Epithelial cell of prostate (primary cell): ENCODE results near the gene GAK.

Experiments used
- DNase-seq: peaks from one replicate; pipeline ENCODE4 v3.0.0-alpha.2; 2011; ENCODE audit warnings: low read depth, low spot score
- H3K27ac ChIP-seq: fragments of 450-650 bp; 2 replicates; pipeline ENCODE4 v1.5.1; 2017; ENCODE audit warnings: mild to moderate bottlenecking

GAK gene

GRCh38 chr4:877502-877901 lies 54.6 kb downstream of the GAK start:
- no peak overlapping the region for H3K27ac ChIP-seq
- no peak for DNase-seq

DNA sequence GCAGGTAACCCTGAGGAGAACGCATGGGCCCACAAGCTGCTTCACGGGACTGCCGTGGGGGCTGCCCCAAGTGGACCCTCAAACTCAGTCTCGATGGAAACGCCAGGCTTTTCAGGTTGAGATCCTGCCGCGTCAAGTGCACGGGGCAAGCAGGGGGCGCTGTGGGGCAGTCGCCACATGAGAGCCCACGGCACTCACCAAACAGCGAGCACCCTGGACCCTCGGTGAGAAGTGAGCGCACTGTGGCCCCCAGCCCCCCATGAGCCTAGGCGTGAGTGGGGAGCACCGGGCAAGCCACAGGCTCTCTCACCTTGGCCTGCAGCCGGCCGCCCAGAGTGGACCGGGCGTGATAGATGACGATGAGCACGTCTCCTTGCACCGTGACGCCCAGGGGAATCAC lies 55.3 kb downstream of the GAK start:
- no peak for DNase-seq

GRCh38 chr4:875818-876423 lies 56.2 kb downstream of the GAK start:
- no peak overlapping the region for H3K27ac ChIP-seq
- DNase-seq = no peak

More for the DNA sequence above, 55.3 kb downstream of the GAK start:
- no peak overlapping the region for H3K27ac ChIP-seq

GRCh38 chr4:874971-875817 lies 56.9 kb downstream of the GAK start:
- H3K27ac ChIP-seq = no peak overlapping the region
- no peak for DNase-seq

DNA sequence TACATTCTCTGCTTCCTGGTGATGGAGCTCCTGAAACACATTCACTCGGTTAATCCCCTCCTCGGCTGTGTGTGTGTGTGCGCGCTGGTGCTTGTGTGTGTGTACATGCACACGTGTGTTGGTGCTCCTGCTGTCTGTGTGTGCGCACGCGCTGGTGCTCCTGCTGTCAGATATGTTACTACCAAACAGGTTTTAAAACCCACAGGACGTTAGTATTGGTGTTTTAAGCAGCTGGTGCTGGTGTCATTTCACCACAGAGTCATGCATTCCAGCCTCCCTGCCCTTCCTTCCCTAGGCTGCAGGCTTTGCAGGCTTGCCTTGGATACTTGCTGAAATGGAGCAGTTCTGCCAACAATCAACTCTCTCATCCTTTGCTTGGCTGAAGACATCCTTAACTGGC lies 58.1 kb downstream of the GAK start:
- H3K27ac ChIP-seq = no peak overlapping the region
- no peak for DNase-seq

DNA sequence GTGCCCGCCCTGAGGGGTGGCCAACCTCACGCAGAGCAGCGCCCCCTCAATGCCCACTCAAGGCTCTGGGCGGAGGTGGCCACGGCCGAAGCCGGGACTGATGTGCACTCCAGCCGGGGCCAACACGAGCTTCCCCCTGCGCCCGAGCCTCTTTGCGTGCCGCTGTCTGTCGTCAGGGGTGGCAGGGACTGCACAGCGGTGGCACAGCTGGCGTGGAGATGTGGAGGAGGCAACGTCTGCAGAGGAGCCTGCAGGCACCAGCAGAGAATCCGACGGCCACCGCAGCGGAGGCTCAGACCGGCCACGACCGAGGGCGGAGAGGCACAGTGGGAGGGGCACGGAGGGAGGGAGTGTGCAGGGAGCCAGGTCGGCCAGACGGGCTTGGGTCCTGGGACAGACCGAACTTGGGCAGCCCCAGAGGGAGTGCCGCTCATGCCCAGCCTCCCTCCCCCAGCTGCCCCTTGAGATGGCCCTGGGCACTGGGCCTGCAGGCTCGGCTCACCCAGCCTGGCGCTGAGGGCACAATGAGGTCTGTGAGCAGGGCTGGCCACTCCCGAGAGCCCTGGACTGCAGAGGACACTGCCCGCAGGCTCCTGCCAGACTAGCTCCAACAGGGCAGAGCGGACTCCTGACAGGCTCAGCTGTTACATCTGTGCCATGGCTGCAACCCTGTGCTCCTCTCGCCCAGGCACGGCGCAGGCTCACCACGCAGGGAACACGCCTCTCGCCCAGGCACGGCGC lies 59.7 kb downstream of the GAK start:
- H3K27ac ChIP-seq = no peak overlapping the region
- DNase-seq = no peak

- DNase-seq = no peak
- no peak overlapping the region for H3K27ac ChIP-seq
Observed at GRCh38 chr4:871484-871883, 60.6 kb downstream of the GAK start.

GRCh38 chr4:870951-871350 lies 61.2 kb downstream of the GAK start:
- DNase-seq = no peak
- H3K27ac ChIP-seq = no peak overlapping the region

- DNase-seq = no peak
- no peak overlapping the region for H3K27ac ChIP-seq
Observed at GRCh38 chr4:869776-870175, 62.3 kb downstream of the GAK start.

DNA sequence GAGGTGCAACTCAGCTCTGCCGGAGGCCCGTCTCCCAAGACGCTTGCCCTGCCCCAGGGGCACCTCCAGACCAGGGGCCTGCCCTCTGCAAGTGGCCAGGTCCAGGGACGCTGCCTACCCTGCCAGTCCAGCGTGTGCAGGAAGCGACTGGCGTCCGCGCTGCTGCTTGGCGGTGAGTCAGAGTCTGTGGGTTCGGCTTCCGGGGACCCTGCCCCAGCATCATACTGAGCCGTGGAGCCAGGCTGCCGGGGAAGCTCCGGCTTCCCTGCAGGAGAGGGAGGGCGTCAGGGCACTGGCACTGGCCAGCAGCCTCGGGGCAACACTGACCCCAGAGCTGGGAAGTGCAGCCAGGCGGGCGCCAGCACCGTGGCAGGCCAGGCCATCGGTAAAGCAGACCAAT lies 63.7 kb downstream of the GAK start:
- no peak overlapping the region for H3K27ac ChIP-seq
- DNase-seq = no peak

GRCh38 chr4:867526-868250 lies 64.4 kb downstream of the GAK start:
- no peak overlapping the region for H3K27ac ChIP-seq
- no peak for DNase-seq

GRCh38 chr4:866761-867390 lies 65.2 kb downstream of the GAK start:
- no peak overlapping the region for H3K27ac ChIP-seq
- DNase-seq = peak; percentile 5

DNA sequence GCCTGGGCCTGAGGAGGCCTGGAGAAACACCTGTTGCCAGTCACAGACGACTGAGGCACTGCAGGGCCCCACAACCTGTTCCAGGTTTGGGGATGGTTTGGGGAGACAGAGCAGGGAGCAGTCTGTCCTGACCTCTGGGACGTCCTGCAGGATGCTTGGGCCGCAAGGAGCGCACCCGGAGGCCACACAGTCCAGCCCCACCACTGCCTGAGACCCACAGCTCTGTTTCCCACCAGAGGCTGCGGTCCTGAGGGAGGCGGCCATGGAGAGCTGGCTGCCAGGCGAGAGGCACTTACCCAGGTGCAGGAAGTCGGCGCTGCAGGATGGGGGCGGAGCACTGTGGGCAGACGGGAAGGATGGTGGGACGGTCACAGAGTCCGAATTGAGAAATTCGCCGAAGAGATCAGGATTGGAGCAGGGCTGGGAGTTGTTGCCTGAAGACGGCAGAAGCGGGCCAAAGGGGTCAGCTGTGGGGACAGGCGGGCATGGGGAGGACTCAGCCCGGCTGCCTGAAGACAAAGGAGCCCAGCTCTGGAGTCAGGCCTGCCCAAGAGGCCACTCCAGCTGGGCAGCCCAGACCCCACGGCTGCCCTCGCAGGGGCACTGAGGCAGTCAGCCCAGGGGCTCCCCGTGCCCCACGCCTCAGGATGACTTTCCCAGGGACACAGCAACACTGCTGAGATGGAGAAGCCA lies 65.9 kb downstream of the GAK start:
- no peak for DNase-seq
- H3K27ac ChIP-seq = no peak overlapping the region

DNA sequence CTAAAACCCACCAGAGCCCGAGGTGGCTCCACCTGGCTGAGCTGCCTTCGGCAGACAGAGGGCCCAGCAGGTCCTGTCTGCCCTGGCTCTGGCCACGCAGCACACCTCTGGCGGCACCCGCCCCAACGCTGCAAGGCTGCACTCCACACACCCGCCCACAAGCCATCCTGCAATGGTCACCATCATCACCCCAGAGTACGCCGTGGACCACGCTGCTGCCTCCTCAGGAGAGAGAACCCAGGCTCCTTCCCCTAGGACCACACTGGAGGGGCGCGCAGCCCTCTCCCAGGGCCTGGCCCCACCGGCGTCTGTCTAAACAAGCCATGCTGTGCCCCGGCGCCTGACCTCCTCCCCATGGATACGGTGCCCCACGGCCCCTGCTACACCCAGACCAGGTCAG lies 66.5 kb downstream of the GAK start:
- H3K27ac ChIP-seq = no peak overlapping the region
- no peak for DNase-seq

DNA sequence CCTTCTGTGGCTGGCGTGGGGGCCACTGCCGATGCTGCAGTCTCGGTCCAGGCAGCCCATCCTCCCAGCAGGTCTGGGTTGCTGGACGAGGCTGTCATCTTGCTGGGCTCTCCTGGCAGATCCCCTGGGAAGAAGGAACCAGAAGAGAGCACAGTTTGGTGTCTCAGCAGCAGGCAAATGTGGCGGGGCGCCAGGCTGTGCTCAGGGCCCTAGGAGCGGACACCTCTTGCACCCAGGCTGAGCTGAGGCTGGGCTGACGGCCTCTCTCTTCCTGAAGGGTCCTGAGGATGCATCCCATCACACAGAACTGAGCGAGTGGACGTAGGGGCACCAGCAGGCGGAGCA lies 67.0 kb downstream of the GAK start:
- DNase-seq = no peak
- no peak overlapping the region for H3K27ac ChIP-seq

- no peak overlapping the region for H3K27ac ChIP-seq
- no peak for DNase-seq
Observed at GRCh38 chr4:864456-865120, 67.5 kb downstream of the GAK start.

DNA sequence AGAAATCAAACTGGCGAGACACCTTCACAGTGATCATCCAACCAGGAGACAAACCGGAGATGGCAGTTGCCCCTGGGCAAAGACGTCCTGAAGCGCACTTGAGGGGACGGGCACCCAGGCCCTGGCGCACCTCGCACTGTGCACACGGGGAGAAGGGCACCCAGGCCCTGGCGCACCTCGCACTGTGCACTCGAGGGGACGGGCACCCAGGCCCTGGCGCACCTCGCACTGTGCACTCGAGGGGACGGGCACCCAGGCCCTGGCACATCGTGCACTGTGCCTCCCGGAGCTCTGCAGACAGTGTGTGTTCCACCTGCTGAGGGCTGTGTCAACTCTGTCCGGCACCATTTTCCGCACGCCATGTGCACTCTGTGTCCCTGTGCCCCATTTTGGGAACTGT lies 71.6 kb downstream of the GAK start:
- H3K27ac ChIP-seq = no peak overlapping the region
- no peak for DNase-seq

DNA sequence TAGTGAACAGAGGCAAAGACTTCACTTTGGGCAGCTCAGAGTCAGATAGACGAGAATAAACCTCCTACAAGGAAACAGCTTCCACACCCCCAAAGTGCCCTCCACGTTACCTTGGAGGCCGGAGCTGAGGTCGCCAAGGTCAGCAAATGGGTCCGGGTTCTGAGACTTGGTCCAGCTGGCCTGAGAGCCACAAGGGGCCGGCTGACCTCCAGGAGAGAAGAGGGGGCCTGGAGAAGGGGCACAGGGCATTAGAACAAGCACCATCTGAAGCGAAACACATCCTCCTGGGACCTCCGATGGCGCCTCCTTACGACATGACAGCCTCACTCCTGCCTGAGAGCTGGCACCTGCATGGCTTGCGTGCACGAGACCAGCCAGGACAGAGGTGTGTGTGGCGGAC lies 72.6 kb downstream of the GAK start:
- H3K27ac ChIP-seq = no peak overlapping the region
- DNase-seq = no peak

DNA sequence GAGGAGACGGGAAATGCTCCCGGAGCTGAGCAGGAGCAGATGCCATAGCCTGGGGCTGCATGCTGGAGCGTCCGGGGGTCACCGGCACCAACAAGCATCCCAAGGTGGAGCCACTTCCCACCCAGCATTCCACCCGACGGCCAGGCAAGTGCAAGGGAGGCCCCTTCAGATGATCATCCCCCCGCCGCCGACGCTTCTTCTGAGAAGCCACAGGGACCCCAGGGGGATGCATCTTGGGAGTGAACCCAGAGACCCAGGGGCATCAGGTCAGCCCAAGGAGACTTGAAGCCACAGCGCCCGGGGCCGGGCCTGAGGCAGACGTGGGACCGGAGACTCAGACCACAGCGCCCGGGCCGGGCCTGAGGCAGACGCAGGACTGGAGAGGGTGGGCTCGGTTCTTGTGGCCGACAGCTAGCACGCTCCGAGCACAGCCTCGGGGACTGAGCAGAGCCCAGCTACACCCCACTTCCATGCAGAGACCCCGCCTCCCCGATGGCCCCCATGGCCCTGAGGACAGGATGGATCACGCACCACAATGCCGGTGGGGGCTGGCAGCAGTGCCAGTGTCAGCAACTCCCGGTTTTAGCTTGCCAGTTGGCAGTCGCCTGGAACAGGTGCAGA lies 73.2 kb downstream of the GAK start:
- no peak for DNase-seq

More for the DNA sequence above, 73.2 kb downstream of the GAK start:
- H3K27ac ChIP-seq = no peak overlapping the region
